Transverse colon (tissue), 3 donors: ENCODE measurements around the gene PADI4.

Experiments
- CTCF ChIP-seq, 5 experiments: fragments of 200-600 bp in 3 of 5; fragments of 450-650 bp in 2 of 5; sonication (generic) in 3 of 5; IDR thresholded peaks; 1 replicate in 2 of 5; 2 replicates in 3 of 5; pipeline ENCODE4 v1.5.1; 2016 to 2017; ENCODE audit warnings: antibody characterized with exemption in 5 of 5, inconsistent platforms in 3 of 5, mild to moderate bottlenecking in 2 of 5, moderate library complexity in 1 of 5
- EP300 ChIP-seq: sonication (generic); formaldehyde crosslinking; IDR thresholded peaks from one replicate; pipeline ENCODE4 v1.6.1; 2017; ENCODE audit warnings: antibody characterized with exemption, low read depth
- POLR2A ChIP-seq: fragments of 450-650 bp; IDR thresholded peaks from one replicate; pipeline ENCODE4 v1.6.1; 2016; ENCODE audit warnings: antibody characterized with exemption, mild to moderate bottlenecking, moderate library complexity

- no peak for TF ChIP-seq CTCF (IDR thresholded peaks at IDR 0.05)
- TF ChIP-seq POLR2A: no peak
- TF ChIP-seq EP300: no peak
Observed at GRCh38 chr1:17292299-17293160, 15.5 kb upstream of the PADI4 start.
